HCEC 1CT (cell line): ENCODE measurements around the gene RDH16.
"Not testable (repeated sequence)": the region's sequence is repeated elsewhere in the genome, so short reads cannot be mapped to it uniquely, and the experiment has no call there.

ENCODE experiments used
- DNase-seq: peaks from one replicate; pipeline ENCODE4 v3.0.0-alpha.2; 2017

RDH16 gene

GRCh38 chr12:56988207-56988739, 30.9 kb upstream of the RDH16 start:
- no peak for DNase-seq

DNA sequence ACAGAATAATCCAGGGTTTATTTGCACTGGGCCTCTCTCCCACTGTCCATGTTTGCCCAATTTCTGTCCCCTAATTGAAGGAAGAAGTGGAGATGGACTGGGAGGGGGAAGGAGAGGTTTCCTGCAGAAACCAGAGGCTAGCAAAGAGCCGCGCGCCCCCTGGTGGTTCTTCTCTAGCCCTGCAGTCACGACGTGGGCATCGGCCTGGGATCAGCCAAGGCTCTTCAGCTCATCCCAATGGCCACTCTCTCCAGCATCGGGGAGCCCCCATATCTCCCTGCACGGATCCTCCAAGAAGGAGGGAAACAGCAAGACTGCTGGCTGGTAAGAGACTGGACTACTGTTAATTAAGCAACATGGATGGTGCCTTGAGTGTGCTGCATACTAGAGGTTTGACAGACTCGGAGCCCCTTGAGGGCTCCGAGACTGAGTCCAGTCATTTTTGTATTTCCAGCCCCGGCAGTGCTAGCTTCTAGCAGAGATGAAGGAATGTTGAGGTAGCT, 30.2 kb upstream of the RDH16 start:
- DNase-seq = peak; percentile 70

DNA sequence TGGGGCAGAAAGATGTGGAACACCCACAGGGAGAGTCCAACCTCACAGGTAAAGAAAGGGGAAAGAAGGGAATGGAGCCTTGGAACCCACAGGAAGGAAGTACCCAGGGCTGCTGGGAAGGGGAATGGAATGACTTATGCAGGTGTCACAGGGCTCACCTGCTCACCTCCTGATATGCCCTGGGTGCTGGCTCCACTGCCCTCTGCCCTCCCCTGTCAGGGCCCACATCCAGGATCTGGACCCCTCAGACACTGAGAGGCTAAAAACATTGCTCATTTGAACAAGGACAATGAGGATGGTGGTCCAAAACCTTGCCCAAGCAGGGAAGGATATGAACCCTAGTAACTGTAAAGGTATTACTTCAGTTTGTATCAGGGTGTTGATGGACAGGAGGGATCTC, 29.6 kb upstream of the RDH16 start:
- DNase-seq = no peak

- not testable (repeated sequence) for DNase-seq
Observed at GRCh38 chr12:56985714-56986113, 28.3 kb upstream of the RDH16 start.

- no peak for DNase-seq
Observed at GRCh38 chr12:56983386-56983785, 26.0 kb upstream of the RDH16 start.

- not testable (repeated sequence) for DNase-seq
Observed at GRCh38 chr12:56982578-56983236, 25.3 kb upstream of the RDH16 start.

DNA sequence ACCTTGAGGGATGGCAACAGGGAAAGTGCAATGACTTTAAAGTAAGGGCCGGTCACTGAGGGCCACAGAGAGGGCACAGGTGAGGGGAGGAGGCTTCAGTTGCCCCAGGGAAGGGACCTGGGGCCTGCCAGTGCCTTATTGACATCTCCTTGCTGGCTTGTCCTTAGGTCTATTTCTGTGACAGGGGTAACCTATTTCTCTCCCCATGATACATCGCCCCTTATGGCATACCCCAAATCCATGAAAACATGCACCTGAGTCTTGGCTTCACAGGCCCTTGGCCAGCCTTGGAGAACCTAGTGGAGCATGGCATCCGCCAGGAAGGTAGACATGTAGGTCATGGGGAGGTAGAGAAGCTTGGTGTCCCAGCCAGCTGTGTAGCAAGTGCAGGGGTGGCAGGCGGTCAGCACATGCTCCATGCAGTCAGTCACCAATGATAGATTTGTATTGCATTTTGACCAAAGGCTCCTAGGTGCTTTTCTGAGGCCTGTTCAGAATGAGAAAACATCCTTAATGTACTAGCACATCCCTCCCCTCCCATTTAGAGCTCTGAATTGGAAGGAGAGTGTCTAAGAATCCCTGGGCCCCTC, 23.6 kb upstream of the RDH16 start:
- DNase-seq = no peak

GRCh38 chr12:56980268-56980667, 22.9 kb upstream of the RDH16 start:
- no peak for DNase-seq

GRCh38 chr12:56979628-56980027, 22.2 kb upstream of the RDH16 start:
- no peak for DNase-seq

GRCh38 chr12:56978397-56979138, 21.2 kb upstream of the RDH16 start:
- no peak for DNase-seq

DNA sequence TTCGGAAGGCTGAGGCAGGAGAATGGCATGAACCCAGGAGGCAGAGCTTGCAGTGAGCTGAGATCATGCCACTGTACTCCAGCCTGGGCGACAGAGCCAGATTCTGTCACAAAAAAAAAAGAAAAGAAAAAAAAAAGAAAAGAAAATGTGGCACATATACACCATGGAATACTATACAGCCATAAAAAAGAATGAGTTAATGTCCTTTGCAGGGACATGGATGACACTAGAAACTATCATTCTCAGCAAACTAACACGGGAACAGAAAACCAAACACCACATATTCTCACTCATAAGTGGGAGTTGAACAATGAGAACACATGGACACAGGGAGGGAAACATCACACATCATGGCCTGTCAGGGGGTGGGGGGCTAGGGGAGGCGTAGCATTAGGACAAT, 20.0 kb upstream of the RDH16 start:
- not testable (repeated sequence) for DNase-seq

- DNase-seq = not testable (repeated sequence)
Observed at GRCh38 chr12:56974224-56974623, 16.8 kb upstream of the RDH16 start.

GRCh38 chr12:56968910-56969309, 11.5 kb upstream of the RDH16 start:
- DNase-seq = not testable (repeated sequence)

DNA sequence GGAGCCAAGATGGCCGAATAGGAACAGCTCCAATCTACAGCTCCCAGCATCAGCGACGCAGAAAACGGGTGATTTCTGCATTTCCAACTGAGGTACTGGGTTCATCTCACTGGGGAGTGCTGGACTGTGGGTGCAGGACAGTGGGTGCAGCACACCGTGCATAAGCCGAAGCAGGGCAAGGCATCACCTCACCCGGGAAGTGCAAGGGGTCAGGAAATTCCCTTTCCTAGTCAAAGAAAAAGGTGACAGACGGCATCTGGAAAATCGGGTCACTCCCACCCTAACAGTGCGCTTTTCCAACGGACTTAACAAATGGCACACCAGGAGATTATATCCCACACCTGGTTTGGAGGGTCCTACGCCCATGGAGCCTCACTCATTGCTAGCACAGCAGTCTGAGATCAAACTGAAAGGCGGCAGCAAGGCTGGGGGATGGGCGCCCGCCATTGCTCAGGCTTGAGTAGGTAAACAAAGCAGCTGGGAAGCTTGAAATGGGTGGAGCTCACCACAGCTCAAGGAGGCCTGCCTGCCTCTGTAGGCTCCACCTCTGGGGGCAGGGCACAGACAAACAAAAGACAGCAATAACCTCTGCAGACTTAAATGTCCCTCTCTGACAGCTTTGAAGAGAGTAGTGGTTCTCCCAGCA, 8.7 kb upstream of the RDH16 start:
- not testable (repeated sequence) for DNase-seq

DNA sequence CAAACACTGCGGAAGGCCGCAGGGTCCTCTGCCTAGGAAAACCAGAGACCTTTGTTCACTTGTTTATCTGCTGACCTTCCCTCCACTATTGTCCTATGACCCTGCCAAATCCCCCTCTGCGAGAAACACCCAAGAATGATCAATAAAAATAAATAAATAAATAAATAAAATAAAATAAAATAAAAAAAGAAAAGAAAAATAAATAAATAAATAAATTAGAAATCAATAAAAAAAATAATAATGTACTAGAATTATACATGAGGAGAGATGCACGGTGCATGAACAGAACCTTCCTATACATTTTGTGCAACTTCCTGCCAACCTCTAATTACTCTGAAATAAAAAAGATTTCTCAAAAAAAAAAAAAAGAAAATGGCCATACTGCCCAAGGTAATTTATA, 7.7 kb upstream of the RDH16 start:
- DNase-seq = not testable (repeated sequence)

- not testable (repeated sequence) for DNase-seq
Observed at GRCh38 chr12:56963557-56963956, 6.1 kb upstream of the RDH16 start.

DNA sequence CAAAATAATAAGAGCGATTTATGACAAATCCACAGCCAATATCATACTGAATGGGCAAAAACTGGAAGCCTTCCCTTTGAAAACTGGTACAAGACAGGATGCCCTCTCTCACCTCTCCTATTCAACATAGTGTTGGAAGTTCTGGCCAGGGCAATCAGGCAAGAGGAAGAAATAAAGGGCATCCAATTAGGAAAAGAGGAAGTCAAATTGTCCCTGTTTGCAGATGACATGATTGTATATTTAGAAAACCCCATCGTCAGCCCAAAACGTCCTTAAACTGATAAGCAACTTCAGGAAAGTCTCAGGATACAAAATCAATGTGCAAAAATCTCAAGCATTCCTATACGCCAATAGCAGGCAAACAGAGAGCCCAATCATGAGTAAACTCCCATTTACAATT, 4.8 kb upstream of the RDH16 start:
- not testable (repeated sequence) for DNase-seq

GRCh38 chr12:56958422-56958821, 1.0 kb upstream of the RDH16 start:
- DNase-seq = no peak

GRCh38 chr12:56955631-56956256, 1.7 kb downstream of the RDH16 start:
- DNase-seq = no peak

GRCh38 chr12:56954958-56955355, 2.5 kb downstream of the RDH16 start:
- no peak for DNase-seq

GRCh38 chr12:56954057-56954957, 3.1 kb downstream of the RDH16 start:
- DNase-seq = no peak

- no peak for DNase-seq
Observed at GRCh38 chr12:56953314-56953713, 4.1 kb downstream of the RDH16 start.
